Fibroblast of skin of abdomen (primary cell): ENCODE measurements around the gene PBOV1. TPM values are rescaled to one million over a fixed set of nuclear protein-coding genes. Genes with fewer than 3 reads are reported as not detected.

Experiments used
- DNase-seq: peaks from one replicate; pipeline ENCODE4 v3.0.0-alpha.2; 2013
- polyA plus RNA-seq, 2 experiments: library from polyadenylated mRNA; unstranded; fragments of 120-200 nt; gene quantifications; one replicate each; pipeline ENCODE4 v1.2.1, GENCODE V29; 2013; ENCODE audit not compliant: insufficient read length in 2 of 2

PBOV1 gene
- polyA plus RNA-seq (2013, experiment 1 of 2; ENCODE audit: insufficient read length), result not detected
- polyA plus RNA-seq (2013, experiment 2 of 2; ENCODE audit: insufficient read length), result not detected

DNA sequence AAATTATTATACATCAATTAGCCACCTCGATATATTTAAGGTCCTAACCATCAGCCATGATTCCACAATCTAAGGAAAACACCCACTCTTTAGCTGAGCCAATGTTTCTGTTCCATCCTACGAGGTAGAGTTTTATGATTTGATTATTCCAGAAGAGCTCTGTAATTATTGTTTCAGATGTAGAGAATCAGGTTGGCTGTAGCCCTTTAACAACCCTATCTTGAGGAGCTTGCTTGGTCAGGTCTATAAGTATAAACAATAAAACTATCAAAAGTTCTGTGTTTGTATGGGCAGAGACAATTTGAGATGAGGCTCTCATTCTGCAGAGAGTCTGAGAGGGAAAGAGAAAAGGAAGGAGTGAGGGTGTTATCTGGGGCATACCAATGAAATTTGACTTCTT lies at the start of gene PBOV1:
PBOV1 (minus strand) TSS at position 43 of the 400 bp plus-strand sequence. CDS start 96 bp downstream, outside the sequence.
- no peak for DNase-seq

DNA sequence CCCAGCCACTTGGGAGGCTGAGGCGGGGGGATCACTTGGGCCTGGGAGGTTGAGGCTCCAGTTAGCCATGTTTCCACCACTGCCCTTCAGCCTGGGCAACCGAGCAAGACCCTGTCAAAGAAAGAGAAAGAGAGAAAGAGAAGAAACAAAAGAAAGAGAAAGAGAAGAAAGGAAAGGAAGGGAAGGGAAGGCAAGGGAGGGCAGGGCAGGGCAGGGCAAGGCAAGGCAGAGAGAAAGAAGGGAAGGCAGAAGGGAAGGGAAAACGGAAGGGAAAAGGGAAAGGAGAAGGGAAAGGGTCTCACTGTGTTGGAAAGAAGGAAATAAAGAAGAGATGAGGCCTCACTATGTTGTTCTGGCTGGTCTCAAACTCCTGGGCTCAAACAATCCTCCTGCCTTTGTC lies 47.8 kb upstream of the PBOV1 start:
- DNase-seq, result no peak

DNA sequence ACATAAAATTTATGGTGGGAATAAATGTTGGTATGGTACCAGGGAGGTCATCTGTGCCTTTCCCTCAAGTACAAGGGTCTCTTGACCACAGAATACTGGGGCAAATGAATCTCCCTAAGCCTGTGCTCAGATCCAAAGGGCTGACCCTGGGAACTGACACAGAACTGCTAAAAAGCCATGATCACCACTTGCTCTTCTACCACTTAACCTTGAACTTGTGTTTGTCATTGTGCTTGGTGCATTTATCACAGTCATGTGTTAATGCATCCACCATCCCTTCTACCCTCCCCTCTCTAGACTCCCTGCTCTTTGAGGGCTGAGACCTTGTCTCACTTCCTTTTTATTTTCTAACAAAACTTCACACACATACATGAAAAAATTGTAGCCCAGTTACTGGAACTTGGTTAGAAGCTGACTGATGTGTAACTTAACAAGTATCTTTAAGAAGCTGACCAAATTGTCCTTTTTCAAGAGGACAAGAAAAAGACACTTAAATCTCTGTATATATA lies 46.1 kb upstream of the PBOV1 start:
- DNase-seq, result no peak

DNA sequence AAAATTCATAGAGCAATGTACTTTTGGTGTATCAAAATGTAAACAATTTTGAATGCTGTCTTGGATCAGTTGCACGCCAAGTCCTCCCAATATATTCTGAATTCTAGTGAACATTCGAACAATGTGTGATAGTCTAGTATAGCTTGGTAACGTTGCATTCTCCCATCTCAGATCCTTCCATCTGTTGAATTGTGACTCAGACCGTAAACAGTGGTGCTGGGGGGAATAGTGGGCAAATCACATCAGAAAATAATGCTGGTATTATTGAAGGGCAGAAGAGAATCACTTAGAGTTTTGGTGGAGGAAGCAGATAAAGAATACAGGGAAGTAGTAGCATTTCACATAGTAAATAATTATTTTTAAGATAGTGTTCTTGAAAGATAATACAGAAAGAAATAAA lies 45.7 kb upstream of the PBOV1 start:
- no peak for DNase-seq

DNA sequence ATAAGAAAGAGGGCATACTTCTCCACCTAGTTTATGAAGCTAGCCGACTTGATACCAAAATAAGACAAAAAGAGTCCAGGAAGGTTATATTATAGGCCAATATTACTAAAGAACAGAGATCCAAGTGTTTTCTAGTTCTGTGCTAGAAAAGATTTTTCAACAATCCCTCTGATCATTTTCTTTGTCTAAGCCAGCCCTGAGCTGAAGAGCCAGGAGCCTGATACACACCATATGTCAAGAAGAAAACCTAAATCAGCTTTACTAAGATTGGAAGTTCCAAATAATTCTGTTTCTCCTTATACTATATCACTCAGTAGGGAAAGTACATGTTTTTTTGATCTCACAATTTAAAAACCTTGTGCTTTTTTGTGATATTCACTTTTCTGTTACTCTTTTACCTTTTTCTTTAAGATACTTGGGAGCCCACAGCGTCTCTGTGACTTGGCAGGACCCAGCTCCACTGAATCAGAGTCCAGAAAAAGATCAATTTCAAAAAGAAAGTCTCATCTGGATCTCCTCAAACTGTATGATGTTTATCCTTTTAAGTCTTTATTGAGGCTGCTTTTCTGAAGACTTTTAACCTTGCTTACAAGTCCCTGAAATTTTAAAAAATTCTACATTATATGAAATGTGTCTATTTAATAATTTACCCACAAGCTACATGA lies 43.0 kb upstream of the PBOV1 start:
- no peak for DNase-seq

DNA sequence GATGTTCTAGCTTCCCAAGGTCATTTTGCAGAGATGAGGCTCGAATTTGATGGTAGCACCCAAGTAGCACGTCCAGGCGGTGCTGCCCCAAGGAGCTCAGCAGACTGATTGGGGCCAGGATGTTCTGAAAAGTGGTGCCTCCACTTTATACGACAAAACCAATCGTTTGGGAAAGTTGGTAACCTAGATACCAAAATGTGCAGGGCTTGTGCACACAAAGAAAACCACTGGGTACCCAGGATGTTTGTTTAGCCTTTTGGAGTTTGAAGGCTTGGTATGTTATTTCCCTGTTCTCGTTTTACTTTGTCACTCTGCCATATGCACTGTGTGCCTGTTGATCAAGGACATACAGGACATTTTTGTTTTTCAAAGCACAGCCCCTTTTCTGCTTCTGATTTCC lies 40.7 kb upstream of the PBOV1 start:
- no peak for DNase-seq

DNA sequence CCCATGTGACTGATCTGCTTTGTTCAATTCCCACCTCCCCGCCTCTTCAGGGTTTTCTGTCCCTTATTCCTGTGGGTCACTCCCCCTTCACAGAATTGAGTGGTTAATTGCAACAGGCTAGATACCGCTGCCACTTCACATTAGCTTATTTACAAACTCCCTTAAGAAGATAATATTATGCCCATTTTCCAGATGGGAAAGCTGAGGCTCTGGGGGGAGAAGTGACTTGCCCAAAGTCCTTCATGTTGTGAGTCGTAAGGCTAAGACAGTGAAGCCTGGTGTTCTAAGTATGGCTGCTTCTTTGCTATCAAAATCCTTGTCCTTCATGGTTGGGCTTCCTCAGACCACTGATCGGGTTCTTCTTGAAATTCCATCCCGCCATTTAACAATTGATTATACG lies 39.9 kb upstream of the PBOV1 start:
- DNase-seq, result no peak

DNA sequence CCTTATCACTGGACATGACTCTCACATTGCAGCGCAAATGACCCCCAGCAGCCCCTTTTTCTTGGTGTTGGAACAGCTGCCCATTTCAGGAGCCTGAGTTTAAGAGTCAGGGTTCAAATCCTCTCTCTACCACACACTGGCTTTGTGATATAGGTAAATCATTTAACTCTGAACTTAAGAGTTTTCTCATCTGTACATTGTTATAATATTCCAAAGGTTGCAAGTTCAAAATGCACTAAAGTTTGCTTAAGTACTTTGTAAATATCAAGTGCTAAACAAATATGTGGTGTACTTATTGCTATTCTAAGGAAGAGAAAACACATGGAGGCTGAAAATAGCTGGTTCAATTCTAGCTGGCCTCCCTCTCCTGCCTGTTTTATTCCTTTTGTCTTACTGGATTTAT lies 39.3 kb upstream of the PBOV1 start:
- DNase-seq, result no peak

DNA sequence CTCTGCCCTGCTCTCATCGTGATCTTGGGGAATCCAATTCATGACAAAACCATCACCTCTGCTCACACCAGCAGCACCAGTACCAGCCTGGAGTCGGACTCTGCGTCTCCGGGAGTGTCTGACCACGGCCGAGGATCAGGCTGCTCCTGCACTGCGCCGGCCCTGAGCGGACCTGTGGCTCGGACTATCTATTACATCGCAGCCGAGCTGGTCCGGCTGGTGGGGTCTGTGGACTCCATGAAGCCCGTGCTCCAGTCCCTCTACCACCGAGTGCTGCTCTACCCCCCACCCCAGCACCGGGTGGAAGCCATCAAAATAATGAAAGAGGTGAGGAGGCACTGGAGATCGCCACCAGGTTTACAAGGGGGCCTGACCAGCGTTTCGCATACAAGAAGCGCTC lies 37.2 kb upstream of the PBOV1 start:
- DNase-seq, result no peak

DNA sequence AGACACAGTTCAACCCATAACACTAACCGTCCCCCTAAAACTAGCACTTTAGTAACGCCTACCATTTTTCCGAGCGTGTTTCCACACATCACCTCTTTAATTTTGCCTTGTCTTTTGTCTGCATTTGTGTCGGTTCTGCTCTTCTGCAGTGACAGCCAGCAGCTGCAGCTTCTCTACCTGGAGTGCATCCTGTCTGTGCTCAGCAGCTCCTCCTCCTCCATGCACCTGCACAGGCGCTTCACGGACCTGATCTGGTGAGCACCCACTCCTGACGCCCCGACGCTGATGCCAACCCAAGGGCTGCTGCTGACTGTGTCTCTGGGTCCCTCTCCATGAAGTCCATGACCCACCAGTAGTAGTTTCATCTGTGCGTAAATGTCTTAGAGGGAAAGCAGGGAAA lies 35.4 kb upstream of the PBOV1 start:
- no peak for DNase-seq

DNA sequence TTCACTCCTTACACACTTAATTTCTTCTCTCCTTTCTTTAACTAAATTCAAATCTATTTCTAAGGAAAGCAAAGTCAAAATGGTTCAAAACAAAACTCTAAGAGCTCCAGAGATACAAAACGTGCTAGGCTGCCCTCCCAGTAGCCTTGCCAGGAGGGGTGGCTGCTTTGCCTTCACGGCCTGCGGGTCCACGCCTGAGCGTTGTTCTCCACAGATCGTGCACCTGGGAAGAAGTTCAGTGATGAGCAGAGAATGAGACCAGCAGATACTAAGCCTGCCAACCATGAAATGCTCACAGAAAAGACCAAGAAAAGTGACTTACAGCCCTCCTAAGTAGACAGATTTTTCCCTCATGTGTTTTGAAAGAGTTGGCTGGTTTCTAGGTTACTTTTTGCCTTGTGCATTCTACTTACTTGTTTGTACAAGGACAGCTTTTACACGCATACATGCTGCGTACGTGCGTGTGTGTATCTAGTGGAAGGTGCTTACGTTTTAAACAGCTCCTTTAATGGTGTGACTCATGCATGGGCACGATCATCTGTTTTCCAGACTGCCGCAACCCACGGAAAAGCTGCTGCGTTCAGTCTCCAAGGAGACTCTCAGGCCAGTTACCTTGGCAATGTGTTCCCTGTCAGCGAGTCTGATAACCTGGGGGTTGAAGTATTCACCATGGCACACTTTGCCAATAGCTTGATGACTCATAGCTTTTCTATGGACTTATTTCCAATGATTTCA lies 32.4 kb upstream of the PBOV1 start:
- peak; percentile 80 for DNase-seq

DNA sequence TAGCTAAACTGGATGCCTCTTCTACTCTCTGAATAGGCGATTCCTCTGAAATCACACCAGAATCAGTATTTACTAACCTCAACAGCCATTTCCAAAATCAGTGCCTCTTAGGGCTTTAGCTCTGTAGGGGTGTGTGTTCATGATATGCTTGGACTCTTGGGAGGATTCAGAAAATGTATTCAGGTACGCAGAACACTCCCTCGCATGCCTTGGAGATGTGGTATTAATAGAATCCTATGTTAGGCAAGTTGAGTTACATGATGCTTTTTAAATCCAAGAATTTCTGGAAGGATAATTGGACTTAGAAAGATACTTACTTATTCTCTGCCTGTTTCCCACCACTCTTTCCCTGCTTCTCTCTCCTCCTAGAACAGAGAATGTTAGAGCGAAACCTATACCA lies 31.8 kb upstream of the PBOV1 start:
- no peak for DNase-seq

DNA sequence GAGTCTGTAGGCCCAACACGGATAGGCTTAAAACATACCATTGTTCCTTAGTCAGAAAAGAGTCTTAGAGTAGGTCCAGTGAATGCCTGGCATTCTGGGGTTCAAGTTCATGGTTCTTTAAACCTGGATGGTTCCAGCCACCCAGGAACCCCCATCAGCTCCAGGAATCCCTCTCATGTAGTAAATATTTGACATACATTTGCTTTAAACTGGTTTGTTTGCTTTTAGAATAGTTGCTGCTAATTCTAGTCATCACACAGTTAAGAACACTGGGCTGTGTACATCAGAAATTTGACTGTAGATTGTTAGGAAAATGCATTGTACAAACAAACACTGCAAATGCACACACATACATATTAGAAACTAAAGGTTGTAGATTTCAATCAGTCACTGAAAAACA lies 30.6 kb upstream of the PBOV1 start:
- no peak for DNase-seq

DNA sequence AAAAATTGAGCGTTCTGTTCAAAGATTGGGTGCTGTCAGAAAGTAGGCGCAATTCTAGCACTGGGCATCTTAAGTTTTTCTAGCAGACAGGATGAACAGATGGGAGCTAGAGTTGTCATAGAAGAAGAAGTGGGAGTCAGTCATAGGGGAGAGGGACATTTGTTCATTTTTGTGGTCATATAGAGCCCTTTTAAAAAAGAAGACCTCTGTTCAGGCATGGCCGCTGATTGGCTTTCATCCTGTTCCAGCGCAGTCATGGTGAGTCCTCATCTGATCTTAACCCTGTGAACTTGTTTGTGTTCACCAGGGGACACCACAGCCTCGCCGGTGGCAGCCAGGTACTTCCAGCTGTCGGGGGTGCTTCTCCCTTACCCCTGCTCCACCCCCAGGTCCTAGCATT lies 29.7 kb upstream of the PBOV1 start:
- no peak for DNase-seq

DNA sequence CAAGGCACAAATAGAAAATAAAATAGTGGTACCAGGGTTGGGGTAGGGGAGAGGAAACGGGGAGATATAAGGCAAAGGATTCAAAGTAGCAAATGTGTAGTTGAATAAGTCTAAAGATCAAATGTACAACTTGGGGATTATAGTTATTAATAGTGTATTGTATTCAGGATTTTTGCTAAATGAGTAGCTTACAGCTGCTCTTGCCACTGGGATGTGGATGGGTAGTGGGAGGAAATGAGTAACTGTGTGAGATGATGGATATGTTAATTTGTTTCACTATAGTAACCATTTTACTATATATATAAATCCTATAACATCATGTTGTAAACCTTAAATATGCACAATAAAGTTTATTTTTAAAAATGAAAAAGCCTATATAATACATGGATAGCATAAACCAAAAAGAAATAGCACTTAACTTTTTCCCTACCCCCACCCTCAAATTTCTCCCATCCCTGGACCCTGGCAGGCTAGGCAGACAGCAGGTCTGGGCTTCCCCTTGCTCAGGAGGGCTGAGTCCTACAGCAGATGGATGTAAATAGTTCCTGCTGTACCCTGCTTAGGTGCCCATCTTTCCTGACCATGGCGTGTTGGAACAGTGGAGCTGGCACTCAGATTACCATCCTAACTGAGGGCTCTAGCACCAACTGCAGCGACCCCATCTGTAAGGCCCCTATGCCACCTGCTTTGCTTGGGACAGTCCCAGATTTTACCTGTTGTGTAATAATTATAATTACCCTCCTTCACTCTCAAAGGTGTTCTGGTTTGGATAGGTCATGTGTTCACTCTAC lies 28.6 kb upstream of the PBOV1 start:
- DNase-seq, result peak; percentile 44

DNA sequence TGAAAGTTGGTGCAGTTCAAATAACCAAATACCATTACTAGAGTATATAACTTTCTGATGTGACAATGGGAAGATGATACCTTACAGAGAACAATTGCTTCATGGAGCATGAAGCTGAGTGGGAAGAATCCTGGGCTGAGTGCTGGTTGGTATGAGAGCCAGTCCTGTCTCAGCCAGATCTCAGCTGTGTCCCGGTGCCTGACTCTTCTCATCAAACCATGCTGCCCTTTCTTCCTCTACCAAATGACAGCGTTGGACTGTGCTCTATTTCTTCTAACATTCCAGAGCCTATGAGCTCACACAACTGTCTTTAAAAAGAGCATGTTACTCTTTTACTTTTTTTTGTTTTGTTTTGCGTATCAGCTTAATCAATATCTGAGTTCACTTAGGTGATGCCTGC lies 27.5 kb upstream of the PBOV1 start:
- DNase-seq, result peak; percentile 10

DNA sequence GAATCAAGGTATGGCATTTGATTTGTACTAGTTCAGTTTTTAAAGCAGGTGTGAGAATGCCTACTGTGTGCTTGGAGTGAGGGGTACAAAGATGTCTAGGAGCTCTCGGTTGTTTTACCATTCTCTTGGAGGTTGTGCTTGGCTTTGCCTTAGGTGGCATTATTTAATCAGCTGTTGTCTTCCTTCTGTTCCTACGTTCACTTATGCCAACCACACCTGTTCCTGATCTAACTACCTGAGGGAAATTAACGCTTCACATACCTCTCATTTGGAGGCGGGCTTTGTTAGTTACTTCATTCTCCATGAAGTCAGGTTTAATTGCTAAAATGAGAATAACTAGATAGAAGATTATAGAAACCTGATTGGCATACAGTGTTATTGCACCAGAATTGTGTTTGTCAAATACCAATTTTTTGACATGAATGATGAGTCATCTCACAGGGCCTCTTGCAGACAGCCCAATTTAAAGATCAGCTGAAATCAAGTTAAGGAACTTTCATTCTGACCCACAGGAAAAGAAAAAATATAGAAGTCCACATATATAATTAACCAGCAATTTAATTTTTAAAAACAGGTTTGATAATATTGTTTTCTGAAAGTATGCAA lies 24.8 kb upstream of the PBOV1 start:
- DNase-seq, result no peak

DNA sequence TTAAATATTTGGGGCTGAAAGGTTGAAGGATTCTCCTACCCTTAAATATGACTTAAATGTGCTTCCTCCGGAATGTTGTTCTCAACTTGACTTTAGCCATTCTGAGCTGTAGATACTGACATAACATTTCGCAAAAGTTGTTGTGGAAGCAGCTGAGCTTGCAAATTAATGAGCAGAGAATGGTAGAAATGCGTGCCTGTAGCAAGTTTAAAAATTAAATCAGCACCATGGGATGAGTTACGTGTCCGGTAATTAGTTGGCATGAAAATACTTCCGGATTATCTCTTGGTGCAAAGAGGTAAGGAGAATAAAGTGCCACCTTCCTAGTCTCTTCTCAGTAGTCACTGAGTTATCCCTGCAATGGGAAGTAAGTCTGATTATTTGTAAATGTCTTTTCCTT lies 23.6 kb upstream of the PBOV1 start:
- no peak for DNase-seq

DNA sequence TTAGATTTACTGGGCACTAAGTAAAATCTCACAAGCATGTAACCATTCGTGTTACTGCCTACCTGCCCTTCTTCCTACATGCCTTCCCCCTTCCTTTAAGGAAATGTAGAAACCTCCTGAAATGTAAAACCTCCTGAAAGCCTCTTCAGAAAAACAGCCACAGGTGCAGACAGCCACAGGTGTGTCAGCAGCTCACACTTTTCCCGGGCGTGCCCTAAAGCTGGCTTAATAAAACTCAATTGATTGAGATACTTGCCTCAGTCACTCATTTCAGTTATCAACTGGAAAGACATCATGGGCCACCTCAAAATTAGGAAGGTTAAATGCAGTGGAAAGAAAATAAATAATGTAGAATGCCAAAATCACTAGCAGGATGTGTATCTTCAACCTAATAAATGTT lies 23.1 kb upstream of the PBOV1 start:
- DNase-seq, result no peak

DNA sequence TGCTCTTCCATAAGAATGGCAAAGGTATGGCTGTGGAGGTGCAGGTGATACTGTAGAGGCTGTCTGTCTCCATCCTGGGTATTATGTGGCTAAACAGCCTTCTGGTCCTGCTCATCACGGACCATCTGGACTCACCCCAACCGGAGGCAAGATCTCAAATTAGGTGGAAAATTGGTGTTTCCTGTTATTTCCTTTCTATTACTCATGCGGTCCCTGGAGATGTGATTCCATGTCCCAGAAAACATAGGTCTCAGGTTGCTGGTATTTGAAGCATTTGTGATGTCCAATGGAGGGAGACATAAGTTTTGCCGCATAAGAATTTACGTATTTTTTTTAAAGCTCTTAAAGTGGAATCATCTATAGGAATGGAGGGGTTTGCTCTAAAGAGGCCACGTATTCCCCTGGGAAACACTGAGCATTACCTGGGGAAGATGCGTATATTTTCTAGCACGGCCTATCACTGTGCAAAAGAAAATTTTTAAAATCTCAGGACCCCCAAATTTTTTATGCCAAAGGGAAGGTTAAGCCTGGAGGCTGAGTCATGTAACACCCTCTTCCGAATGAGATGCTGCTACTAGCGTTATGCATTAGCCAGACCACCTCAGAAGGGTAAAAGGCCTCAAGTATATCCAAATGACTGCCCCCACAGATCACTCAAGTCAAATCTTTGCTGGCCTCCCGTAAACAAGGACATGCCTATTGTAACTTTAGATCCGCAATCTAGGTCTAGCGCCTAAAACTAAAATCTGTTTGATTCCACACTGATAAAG lies 22.4 kb upstream of the PBOV1 start:
- peak; percentile 83 for DNase-seq

DNA sequence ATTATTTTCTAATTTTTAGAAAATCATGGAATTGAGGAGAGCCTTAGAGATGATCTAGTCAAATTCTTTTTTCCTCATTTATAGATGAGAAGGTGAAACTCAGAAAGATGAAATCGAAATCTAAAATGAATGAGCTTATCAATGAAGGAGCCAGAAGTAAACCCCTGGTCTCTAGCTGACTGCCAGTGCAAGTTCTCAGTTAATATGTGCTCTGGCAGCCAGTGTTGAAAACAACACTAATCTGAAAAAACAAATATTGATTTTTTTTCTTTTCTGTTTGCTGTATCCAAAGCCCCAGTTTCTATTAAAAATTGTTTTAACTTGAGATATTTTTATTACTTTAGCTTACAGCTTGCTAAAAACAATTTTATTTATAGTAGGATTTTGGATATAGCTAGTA lies 21.5 kb upstream of the PBOV1 start:
- DNase-seq, result no peak

DNA sequence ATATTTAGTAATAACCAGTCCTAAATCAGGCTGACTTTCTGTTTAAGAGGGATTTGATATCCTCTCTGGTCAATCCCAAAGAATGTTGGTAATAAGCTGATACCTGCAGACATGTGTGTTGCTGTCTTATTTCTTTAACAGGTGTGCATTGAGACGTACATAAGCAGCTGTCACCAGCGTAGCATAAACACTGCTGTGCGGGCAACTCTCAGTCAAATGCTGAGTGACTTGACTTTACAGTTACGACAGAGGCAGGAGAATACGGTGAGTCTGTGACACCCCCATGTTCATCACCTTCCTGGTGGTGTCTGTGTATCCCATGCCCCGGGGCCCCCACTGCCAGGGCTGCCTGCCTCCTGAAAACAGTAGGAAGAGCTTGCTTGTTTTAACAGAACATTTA lies 20.1 kb upstream of the PBOV1 start:
- DNase-seq, result no peak
